Kidney tubule cell (primary cell): ENCODE results near the gene ZCCHC9.
"Not testable (repeated sequence)": the region's sequence is repeated elsewhere in the genome, so short reads cannot be mapped to it uniquely, and the experiment has no call there.

Experiments
- DNase-seq: peaks from one replicate; pipeline ENCODE4 v3.0.0-alpha.2; 2018; ENCODE audit warnings: low spot score

The ZCCHC9 gene

GRCh38 chr5:81305785-81306184, 4.4 kb downstream of the ZCCHC9 start:
- no peak for DNase-seq

GRCh38 chr5:81308836-81309235, 7.4 kb downstream of the ZCCHC9 start:
- DNase-seq = no peak

GRCh38 chr5:81310402-81311063, 9.1 kb downstream of the ZCCHC9 start:
- no peak for DNase-seq

- DNase-seq = no peak
Observed at GRCh38 chr5:81313278-81313677, 11.9 kb downstream of the ZCCHC9 start.

GRCh38 chr5:81313686-81314085, 12.3 kb downstream of the ZCCHC9 start:
- no peak for DNase-seq

GRCh38 chr5:81314581-81314980, 13.2 kb downstream of the ZCCHC9 start:
- DNase-seq = no peak

- peak; percentile 67 for DNase-seq
Observed at GRCh38 chr5:81315336-81315735, 13.9 kb downstream of the ZCCHC9 start.

- DNase-seq = no peak
Observed at GRCh38 chr5:81315830-81316229, 14.4 kb downstream of the ZCCHC9 start.

- no peak for DNase-seq
Observed at GRCh38 chr5:81316571-81316970, 15.2 kb downstream of the ZCCHC9 start.

GRCh38 chr5:81317536-81317935, 16.1 kb downstream of the ZCCHC9 start:
- no peak for DNase-seq

GRCh38 chr5:81326554-81326953, 25.2 kb downstream of the ZCCHC9 start:
- DNase-seq = peak; percentile 50

GRCh38 chr5:81334304-81335061, 33.1 kb downstream of the ZCCHC9 start:
- DNase-seq = no peak

GRCh38 chr5:81335946-81336345, 34.6 kb downstream of the ZCCHC9 start:
- DNase-seq = no peak

- no peak for DNase-seq
Observed at GRCh38 chr5:81336556-81336955, 35.2 kb downstream of the ZCCHC9 start.

GRCh38 chr5:81337803-81338202, 36.4 kb downstream of the ZCCHC9 start:
- DNase-seq = no peak

GRCh38 chr5:81338213-81338612, 36.8 kb downstream of the ZCCHC9 start:
- DNase-seq = not testable (repeated sequence)

- DNase-seq = no peak
Observed at GRCh38 chr5:81344736-81345135, 43.3 kb downstream of the ZCCHC9 start.

- DNase-seq = no peak
Observed at GRCh38 chr5:81345411-81346003, 44.1 kb downstream of the ZCCHC9 start.

- no peak for DNase-seq
Observed at GRCh38 chr5:81349161-81349560, 47.8 kb downstream of the ZCCHC9 start.

- no peak for DNase-seq
Observed at GRCh38 chr5:81350507-81350906, 49.1 kb downstream of the ZCCHC9 start.

- DNase-seq = no peak
Observed at GRCh38 chr5:81353189-81353588, 51.8 kb downstream of the ZCCHC9 start.

- no peak for DNase-seq
Observed at GRCh38 chr5:81354093-81354492, 52.7 kb downstream of the ZCCHC9 start.
